Raji (cell line): Measurements from ENCODE around the gene TMEM269.

Source experiments
- POLR2A ChIP-seq: IDR thresholded peaks from 2 replicates; pipeline ENCODE4 v1.6.1; 2011; ENCODE audit warnings: low read depth, low read length, control low read depth; ENCODE audit not compliant: insufficient read depth

Gene TMEM269

DNA sequence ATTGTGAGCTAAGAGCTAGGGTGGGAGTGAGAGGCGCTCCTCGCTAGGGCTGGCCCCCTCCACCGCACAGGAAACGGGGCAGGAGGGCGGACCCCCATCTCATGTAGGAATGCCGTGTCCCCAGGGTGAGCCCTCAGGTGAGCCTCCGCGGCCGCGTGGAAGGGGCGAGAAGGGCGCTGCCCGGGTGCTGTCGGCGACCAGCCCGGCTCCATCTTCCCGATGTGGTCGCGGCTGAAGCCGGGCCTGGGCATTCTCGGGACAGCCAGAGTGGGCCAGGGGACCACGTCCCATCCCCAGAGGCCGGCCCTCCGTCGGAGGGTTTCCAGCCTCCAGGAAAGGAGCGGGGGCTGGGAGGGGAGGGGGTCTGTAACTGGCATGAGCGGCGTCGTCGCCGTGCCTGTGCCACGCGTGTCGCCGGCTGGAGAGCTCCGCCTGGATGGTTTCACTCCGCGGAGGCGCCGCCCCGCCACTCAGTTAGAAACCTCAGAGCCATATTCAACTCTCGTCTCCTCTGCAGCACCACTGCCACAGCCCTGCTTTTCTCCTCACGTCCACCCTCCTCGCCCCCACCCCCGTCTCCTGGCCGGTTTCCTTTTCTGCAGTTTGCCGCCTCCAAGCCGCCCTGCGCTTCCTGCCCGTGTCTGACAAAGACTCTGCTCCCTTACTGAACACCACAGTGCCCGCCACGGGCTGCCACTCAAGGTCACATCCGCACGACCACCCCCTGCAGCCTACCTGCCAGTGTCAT lies at the start of gene TMEM269:
TSS of gene TMEM269 (plus strand) at position 46 of the 748 bp plus-strand sequence. CDS start 4,903 bp downstream, outside the sequence.
- TF ChIP-seq POLR2A: no peak

GRCh38 chr1:42735056-42735455 lies 49.7 kb upstream of the TMEM269 start:
- TF ChIP-seq POLR2A: no peak

- no peak for TF ChIP-seq POLR2A
These were observed 49.2 kb upstream of the TMEM269 start for GRCh38 chr1:42735477-42736105.

DNA sequence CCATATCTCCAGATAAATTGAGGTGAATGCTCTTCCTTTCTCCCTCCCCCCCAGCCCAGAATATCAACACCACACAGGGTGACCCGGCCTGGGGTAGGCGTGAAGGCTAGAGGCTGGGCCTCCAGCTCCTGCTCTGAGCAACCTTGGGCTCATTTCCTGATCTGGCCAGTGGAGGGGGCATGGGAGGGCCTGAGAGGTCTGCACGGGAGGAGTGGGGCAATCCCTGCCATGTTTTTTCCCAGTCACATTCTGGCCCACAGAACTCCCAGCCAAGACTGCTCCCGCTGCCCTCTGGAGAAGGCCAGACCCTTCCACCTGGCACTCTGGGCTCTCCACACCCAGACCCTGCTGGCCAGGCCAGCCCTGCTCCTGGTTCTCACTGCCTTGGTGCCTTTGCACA lies 48.6 kb upstream of the TMEM269 start:
- TF ChIP-seq POLR2A: no peak

DNA sequence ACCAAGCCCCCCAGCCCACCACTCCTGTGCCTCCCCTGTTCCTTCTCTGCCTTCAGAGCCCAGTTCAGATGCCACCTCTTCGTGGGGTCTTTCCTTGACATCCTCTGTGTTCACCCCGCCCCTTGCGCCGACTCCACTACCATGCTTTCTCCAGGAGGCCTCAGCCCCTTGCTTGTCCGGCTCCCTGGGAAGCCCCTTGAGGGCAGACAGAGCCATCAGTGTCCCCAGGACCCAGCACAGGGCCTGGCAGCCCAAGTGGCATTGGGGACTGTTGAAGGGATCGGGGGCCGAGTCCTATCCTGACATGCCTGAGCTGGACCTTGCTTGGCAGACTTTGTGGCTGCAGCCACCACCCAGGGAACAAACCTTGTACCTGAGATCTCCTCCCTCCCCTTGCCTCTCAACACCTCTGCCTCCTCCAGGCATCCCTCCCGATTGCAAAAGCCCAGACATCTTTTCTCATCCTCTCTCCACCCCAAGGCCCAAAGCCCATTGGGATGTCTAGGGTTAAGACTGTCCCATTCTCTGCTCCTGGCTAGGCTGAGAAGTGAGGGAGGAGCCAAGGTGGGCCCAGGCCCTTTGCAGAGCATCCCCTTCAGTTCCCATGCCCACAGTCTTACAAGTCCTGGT lies 48.1 kb upstream of the TMEM269 start:
- no peak for TF ChIP-seq POLR2A

GRCh38 chr1:42737257-42737656 lies 47.5 kb upstream of the TMEM269 start:
- no peak for TF ChIP-seq POLR2A

GRCh38 chr1:42737986-42738677 lies 46.7 kb upstream of the TMEM269 start:
- no peak for TF ChIP-seq POLR2A

DNA sequence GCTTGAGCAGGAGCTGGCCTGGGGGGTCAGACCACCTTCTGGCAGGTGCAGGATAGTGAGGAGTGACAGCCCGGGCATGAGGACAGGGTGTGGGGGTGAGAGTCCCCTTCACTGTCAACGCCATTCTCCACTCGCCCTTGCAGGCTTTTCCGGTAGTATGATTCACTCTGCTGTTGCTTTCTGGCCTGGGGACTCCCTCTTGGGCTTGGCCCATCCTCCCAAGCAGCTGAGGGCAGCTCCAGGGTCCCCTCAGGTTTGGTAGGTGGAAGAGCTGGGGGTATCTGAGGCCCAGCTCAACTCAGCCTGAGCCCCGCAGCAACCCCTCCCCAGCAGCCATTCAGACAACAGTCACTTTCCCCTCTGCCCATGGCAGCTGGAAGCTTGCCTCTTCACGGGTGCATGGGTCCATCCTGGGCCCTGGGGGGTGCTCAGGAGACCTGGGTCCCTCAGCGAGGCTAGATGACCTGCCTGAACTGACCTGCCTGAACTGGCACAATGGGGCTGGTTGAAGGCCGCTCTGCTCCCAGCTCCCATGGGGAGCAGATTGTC lies 46.0 kb upstream of the TMEM269 start:
- TF ChIP-seq POLR2A: no peak

- no peak for TF ChIP-seq POLR2A
These were observed 44.8 kb upstream of the TMEM269 start, which contains the start of gene CLDN19 for GRCh38 chr1:42739753-42740700. Gene CLDN19 (minus strand): TSS chr1:42740236. CDS start chr1:42740063, 173 bp downstream.

- TF ChIP-seq POLR2A: no peak
These were observed 43.8 kb upstream of the TMEM269 start for GRCh38 chr1:42740851-42741580.

GRCh38 chr1:42741706-42742105 lies 43.1 kb upstream of the TMEM269 start:
- no peak for TF ChIP-seq POLR2A

DNA sequence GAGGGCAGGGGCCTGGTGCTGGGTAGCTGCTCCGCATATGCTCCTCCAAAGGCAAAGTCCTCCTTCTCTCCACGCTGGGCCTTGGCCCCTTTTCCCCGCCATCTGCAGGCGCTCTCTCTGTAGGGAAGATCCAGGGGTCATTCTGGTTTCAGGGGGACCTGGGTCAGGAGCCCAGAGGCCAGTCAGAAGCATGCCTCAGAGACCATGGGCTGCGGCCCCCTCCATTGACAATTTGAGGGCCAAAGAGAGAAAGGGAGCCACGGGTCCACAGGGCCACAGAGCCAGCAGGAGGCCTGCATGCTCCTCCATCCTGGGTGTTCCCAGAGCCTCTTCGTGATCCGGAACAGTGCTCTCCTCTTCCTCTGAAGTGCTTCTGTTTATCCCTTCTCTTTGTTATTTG lies 42.6 kb upstream of the TMEM269 start:
- no peak for TF ChIP-seq POLR2A

- no peak for TF ChIP-seq POLR2A
These were observed 42.0 kb upstream of the TMEM269 start for GRCh38 chr1:42742617-42743316.
